Stimulated activated CD4-positive, alpha-beta T cell treated with anti-CD3 and anti-CD28 coated beads, Interleukin-12 subunit alpha, Interleukin-12 subunit beta, amount 100 ng/mL, for 4 hours (primary cell): Measurements from ENCODE around the gene ADAT3.

Source experiments
- DNase-seq: peaks from one replicate; pipeline ENCODE4 v3.0.0-alpha.2; 2020

ADAT3 gene

GRCh38 chr19:1942934-1943555, 37.8 kb downstream of the ADAT3 start:
- DNase-seq: no peak

GRCh38 chr19:1943661-1944087, 38.5 kb downstream of the ADAT3 start:
- DNase-seq: no peak

GRCh38 chr19:1944088-1944915, 39.1 kb downstream of the ADAT3 start:
- no peak for DNase-seq

DNA sequence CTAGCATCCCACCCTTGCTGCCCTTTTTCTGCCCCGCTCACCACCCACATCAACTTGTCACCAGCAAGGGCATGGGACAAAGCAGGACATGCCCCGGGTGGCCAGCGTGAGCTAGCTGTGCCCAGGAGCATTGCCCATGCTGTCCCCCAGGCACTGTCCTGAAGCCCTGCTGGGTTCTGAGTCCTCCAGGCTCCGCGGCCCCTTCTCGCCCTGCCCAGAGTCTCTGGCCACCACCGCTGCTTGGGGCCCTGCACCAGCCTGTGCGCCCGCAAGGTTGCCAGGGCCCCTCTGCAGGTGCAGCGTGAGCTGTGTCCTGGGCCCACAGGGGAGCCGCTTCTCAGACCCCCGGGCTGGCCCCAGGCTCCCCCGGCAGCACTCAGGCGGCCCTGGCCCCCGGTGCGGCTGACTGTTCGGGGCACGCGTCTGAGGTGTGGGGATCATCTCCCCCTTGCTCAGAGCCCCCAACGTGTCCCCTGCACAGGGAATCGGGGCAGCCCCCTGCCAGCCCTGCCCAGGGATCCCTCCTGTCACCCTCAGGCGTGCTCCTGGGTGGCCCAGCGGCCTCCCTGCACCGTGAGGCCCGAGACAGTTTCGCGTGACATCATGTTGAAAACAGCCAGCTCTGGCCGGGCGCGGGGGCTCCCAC, 39.8 kb downstream of the ADAT3 start:
- no peak for DNase-seq

DNA sequence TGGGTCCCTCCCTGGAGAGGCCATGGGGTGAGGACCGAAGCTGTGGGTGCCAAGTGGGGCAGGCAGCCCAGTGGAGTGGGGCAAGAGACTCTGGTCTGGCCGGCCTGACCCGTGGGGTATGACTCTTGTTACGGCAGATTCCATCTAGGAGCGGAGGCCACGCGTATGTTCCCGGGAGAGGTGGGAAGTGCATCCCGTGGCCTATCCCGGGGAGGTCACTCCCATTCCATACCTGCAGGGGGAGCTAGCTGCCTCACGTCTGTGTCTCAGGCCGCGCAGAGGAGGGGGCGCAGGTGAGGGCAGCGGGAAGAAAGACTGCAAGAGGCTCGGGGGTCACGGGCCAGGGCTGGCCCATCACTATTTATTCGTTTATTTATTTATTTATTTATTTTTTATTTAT, 40.7 kb downstream of the ADAT3 start:
- DNase-seq: no peak

DNA sequence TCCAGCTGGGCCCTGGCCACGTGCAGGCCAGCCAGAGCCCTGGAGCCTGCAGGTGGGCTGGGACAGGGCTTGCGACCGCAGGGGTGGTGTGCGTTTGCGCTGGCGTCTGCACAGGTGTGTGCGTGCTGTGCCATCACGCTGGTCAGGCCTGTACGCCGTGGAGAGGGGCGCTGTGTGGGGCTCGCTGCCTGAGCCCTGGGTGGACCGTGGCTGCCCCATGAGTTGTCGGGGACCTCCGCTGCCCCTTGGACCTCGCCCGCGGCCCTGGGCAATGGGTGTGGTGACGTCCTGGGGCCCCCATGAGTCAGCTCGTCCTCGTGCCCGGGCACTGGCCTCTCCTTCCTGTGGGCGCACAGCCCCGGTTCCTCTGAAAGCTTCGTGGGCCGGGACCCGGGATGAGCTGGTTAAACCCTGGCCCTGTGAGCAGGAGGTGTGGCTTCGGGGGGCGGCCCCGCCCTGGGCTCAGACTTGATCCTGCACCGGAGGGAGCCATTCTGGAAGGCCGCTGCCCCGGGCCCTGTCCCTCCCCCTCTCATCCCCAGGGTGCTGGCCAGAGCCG, 42.5 kb downstream of the ADAT3 start:
- no peak for DNase-seq

DNA sequence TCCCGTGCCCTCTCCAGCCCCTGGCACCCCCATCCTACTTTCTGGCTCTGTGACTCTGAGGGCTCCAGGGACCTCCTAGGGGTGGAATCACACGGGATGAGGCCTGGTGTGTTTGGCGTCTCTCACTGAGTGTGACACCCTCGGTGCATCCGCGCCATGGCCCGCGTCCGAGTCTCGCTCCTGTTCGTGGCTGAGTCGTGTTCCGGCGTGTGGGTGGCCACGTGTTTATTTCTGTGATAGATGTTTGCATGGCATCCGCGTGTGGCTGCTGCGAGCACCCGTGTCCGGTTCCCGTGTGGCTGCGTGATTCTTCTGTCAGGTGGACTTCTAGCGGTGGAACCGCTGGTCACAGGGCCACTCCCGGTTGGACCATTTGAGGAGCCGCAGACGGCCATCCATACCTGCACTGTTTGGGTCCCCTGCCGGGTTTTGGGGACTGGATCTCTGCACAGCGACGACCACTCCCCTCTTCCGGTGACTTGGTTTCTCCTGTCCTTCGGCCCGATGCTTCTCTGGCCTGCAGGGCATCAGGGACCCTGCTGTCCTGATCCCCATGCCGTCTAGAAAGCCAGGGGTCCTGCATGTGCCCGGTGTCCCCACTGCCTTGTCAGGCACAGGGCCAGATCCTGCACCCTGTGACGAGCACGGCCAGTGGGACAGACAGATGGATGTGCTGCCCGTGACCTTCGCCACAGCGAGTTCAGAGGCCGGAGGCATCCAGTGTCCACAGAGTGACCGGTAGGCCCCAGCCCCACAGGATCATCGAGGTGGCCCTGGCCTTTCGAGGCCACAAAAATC, 44.3 kb downstream of the ADAT3 start:
- no peak for DNase-seq

DNA sequence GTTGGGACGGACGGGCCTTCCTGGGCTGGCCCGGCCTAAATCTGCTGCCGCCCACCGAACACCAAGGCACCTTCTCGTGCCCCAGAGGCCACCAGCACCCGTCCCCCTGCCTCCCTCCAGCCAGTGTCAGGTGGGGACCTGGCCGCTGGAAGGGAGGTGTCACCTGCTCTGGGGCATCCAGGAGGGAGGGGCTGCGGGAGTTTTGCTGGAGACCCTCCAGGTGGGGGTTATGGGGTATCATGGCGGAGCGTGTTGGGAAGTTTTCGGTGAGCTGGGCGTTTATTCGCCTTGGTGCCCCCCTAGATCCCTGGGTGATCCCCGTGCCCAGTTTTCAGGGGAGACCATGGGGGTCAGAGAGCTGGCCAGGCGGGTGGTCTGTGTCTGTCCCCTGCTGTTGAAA, 45.4 kb downstream of the ADAT3 start:
- DNase-seq: no peak

DNA sequence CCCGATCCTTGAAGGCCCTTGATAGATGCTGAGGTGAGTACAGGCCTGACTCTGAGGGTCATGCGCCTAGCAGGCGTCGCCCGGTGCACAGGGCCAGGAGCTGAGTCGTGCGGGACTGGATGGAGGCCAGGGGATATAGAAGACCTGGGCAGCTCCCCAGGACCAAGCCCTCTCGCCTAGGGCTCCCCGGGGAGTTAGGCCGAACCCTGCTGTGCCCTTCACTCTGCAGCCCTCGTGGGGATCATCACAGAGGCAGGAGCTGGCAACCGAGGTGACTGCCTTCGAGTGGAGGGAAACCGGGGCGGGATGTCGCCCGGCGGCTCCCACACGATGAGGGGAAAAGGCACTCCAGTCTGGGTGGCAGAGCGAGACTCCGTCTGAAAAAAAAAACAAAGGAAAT, 47.4 kb downstream of the ADAT3 start:
- no peak for DNase-seq

DNA sequence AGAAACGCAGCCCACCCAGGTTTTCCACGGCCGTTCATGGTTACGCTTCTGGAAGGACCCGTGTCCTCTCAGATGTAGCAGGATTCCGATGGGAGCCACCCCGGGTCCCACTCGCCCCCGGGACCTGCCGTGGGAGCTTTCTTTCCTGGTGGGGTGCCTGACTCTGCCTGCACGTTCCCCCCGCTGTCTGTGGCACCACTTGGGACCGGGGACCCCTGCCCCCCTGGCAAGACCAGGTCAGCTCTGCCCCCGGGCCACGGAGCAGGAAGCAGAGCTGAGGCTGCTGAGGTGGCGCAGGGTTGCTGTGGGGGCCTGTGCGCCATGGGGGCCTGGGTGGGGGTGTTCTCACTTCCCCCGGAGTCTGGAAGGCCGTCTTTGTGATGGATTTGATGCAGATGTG, 47.8 kb downstream of the ADAT3 start:
- DNase-seq: no peak

- DNase-seq: no peak
Observed at GRCh38 chr19:1953441-1954094, 48.4 kb downstream of the ADAT3 start.

DNA sequence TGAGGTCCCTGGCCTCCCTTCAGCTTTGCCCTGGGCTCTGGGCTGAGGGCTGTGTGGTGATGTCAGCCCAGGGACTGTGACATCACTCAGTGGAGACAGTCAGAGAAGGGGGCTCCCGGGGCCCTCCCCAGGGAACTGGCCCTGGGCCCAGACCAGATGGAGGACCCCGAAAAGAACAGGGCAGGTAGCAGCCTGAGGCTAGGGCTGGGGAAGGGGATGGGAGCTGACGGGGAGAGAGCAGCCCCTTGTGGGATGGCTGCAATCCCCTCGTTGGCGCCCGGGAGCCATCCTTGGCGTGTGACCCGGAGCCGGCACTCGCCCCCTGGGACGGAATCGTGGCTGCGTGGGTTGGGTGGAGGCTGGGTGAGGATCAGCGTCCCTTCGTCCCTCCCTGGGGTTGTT, 49.3 kb downstream of the ADAT3 start:
- no peak for DNase-seq

DNA sequence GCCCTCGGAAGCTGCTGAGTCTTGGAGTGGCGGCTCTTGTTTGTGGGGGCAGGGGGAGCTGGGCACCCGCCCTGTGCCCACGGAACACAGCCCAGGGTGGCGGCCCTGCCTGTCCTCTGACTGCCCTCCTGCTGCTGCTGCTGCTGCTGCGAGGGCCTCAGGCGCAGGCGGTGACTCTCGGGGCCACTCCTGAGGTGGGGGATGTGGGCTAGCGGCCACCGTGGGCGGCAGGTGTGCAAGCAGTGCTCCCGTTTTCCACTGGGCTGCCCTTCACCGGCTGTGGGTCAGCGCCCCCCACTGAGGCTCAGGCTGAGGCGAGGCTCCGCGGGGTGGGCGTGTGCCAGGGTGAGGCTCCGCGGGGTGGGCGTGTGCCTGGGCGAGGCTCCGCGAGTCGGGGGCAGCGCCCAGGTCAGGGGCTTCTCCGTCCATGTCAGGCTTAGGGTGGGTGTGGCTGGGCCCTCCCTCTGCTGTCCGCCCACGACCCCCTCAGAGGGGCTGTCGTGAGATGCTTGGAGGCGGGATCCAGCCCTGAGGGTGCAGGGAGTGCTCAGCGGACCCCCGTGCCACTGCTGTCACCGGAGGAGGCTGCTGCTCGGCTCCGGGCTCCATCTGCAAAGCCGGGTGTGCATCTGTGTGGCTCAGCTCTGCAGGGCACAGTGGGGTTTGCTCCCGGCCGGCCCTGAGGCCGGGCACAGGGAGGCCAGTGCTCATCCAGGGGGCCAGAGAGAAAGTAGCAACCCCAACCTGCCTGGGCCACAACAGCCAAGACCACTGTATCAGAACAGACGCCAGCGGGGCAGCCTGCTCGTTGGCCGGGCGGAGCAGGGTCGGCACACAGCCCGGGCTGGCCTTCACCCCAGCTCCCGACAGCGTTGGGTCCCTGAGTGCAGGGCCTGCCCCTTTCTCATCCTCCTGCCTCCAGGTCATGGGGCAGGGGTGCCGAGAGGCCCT, 50.2 kb downstream of the ADAT3 start:
- DNase-seq: no peak

GRCh38 chr19:1956122-1956494, 50.9 kb downstream of the ADAT3 start:
- DNase-seq: no peak

DNA sequence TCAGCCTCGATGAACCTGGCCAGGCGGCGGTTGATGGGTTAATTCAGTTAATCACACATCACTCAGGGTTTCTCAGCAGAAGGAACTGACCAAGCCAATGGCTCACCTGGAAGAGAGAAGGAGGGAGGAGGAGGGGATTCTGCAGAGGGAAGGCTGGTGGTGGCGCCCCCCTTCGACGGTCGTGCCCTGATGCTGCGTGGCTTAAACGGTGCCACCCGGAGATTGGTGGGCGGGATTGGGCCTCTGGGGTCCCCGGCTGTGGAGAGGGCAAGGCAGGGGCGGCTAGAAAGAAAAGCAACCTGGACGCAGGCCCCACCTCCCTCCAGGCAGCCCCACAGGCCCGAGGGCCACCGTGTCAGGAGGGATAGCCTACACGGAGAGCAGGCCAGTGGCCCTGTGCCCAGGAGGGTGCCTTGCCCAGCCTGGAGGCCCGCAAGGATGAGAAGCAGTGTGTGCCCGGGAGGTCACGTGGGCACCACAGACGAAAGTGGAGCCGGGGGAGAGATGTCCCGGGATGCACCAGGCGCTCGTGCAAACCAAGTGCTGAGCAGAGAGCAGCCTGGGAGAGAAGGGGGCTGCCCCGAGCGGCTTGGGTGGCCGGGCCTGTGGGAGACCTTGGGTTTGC, 51.8 kb downstream of the ADAT3 start:
- no peak for DNase-seq

- DNase-seq: no peak
Observed at GRCh38 chr19:1957562-1958248, 52.5 kb downstream of the ADAT3 start.

DNA sequence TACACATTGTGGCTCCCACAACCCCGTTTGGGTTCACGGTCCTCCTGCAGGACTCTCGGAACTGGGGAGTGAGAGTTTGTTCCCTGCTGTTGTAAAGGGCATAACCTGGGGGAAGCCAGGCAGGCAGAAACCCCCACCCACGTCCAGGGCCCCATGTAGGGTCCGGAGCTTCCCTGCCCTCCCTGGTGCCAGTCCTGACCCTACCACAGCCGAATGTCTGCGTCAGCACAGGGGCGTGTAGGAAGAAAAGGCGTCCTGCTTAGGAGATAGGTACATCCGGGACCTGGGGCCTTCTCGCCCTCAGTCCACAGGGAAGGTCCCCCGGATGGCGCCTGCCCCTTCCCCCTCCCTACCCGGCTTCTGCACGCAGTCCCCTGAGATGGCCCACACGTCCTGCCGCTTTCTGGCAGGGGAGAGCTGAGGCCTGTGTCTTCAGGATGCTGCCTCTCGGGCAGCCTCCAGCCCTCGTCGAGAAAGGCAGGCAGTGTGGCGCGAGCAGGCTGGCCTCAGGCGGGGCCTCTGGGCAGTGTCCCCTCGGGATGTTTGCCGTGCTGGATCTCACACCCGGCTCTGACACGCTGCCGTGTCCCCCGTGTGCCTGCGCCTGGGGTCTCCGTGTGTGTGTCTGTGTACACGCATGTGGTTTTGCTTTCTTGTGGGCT, 54.9 kb downstream of the ADAT3 start:
- DNase-seq: no peak

DNA sequence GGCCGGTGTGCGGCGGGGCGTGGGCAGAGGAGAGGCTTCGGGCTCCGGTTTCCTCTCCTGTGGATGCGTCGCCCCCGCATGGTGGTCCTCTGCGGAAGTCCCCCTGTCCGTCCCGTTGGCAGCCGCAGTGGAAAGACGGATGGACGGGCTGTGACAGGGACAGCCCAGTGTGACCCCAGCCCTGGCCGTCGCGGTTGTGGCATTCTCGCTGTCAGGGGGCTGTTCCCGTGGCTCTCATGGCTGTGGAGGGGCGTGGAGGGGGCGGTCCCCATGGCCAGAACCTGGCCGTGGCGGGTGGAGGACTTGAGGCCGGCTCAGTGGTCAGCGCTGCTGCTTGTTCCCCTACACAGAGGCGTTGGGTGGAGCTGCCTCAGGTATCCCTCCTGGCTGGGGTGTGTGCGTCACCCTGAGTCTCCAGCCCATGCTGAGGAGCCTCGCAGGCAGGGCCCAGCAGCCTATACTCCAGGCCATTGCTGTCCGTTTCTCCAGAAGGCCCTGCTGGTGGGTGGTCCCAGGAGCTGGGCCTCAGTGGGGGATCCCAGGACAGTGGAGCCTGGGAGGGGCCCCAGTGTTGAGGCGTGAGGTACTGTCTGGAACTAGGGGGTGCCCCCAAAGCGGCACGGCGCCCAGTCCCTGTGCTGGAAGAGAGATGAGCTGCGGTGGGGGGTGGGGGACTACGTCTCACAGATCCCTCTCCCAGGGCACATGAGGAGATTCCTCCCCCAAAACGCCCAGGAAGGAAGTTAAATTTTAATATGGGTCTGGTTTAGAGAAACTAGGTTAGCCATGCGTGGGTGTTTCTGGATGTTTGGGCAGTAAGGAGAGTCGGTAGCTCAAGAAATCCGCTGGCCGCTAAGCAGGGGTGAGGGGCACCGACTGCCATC, 56.0 kb downstream of the ADAT3 start:
- no peak for DNase-seq

GRCh38 chr19:1962674-1963073, 57.5 kb downstream of the ADAT3 start:
- no peak for DNase-seq
